ENCODE results near the gene R3HDML.
"Not testable (repeated sequence)": the region's sequence is repeated elsewhere in the genome, so short reads cannot be mapped to it uniquely, and the experiment has no call there.

The R3HDML gene

DNA sequence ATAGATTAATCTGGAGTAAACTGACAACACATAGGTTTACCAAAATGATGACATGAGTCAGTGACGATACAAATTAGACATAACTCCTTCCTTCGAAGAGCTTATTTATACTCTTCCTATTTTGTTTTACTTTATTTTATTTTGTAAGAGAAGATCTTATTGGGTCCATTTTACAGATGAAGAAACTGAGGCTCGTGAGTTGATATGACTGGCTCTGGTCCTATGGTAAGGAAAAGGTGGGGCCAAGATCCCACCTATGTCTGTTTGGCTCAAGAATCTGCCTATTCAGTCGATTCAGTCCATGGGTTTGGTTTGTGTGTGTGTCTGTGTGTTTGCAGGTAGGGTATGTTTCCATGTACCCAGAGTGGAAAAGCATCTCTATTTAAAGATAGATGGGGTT is 8.4 kb upstream of the R3HDML start:
- no peak for DNase-seq

DNA sequence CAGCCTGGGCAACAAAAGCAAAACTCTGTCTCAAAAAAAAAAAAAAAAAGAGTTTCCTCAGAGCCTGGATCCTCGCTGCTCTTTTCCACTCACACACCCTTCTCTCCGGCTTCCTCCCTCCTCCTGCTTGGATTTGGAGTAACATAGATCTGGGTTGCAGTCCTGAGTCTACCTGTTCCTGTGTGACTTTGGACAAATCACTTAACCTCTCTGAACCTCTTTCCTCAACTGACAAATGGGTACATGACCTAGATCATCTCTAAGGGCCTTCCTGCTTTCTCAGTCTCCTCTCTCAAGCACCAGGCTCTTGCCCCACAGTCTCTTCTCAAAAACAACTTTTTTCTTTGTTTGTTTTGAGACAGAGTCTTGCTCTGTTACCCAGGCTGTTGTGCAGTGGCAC is 5.6 kb upstream of the R3HDML start:
- no peak for DNase-seq

DNA sequence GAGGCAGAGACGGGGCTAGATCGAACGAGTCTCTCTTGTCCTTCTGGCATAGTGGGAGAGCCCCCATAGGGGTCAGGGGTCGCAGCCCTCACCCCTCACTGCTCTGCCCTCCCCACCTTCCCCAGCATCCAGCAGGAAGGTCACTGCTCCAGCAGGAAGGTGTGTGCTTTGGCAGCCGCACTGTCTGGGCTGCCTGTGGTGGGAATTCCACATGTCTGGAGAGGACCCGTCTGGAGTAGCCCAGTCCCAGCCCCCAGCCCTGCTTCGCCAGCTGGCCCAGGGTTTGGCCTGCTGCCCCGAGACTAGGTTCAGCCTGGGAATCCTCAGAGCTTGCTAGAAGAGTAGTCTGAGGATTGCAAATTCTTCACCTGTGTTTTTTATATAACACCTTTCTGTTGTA is 2.5 kb upstream of the R3HDML start:
- no peak for DNase-seq

DNA sequence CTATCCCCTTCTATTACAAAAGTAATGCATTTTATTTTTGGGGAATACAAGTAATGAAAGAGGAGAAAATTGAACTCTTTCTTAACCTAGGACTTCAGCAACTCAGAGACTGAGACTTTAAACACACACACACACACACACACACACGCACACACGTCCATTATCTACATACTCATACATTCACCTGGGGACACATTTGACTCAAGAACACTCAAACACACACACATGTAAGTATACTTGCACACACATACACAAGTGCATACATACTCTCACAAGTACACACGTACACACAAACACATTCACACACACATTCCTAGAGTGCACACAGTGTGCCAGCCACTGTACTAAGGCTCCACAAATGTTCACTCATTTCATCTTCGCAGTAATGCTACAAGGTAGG is 2.1 kb upstream of the R3HDML start:
- no peak for DNase-seq

DNA sequence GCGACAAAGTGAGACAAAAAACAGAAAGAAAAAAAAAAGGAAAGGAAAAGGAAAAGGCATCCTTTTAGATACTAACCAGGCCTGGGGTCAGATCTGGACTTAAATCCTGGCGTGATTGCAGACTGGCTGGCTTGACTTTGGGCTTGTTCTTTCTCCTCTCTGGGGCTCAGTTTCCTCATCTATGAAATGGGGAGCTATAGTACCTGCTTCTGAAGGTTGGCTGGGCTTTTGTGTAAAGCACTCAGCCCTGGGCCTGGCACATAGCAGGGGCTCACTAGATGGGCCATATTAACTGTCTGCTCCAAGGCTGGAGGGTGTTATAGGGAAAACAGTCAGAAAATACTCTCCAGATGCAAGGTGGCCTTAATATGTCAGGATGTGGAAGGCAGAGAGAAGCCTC is 1.2 kb upstream of the R3HDML start:
- no peak for DNase-seq

DNA sequence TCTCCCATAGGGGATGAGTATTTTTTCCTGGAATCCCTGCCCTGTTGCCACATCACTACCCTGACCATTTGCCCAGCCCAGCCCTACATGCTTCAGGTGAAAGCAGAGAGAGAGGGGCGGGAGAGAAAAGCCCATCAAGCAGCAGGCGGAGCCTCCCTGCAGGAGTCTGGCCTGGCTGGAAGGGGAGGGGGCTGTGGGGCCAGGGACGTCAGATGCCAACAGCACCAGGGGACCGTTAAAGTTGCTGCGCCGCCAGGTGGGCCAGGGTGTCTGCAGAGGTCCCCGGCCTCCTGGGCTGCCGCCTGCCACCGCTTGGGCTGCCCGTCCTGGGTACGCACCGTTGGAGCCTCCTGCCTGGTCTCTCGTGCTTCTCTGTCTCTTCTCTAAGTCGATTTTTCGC is 757 bp upstream of the R3HDML start:
- no peak for DNase-seq

DNA sequence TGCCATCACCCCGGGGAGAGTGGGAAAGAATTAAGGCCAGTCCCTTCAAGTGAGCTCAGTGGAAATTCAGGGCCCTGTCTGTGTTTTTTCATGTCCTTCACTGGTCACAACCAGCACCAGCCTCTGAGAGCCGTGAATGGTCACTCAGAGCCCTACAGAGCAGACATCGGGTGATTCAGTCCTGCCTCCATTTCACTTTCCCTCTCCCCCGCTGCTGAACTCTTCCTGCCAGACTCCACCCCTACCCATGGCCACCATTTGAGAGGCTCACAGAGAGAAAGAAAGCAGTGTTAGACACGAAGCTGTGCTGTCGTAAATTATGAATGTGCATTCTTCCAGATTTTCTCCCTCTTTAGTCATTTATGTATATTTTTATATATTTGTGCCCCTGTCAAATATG is 5.4 kb downstream of the R3HDML start:
- no peak for DNase-seq

DNA sequence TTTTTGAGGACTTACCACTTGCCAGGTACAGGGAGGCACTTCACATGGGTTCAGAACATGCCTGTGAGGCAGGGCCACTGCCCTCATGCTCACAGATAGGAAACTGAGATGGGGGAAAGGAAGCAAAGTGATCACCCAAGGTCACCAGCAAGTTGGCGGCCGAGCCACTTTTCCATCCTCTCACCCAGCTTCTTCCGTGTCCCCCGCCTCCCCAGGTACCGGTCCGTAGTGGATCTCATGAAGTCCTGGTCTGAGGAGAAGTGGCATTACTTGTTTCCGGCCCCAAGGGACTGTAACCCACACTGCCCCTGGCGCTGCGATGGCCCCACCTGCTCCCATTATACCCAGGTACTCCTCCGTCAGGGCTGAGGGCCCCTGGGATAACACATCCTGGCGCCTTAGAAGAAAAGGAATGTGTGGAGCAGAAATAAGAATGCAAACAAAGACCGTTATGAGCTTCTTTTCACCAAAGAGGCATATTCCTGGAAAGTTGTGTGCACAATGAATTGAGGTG is 6.4 kb downstream of the R3HDML start:
- no peak for DNase-seq

DNA sequence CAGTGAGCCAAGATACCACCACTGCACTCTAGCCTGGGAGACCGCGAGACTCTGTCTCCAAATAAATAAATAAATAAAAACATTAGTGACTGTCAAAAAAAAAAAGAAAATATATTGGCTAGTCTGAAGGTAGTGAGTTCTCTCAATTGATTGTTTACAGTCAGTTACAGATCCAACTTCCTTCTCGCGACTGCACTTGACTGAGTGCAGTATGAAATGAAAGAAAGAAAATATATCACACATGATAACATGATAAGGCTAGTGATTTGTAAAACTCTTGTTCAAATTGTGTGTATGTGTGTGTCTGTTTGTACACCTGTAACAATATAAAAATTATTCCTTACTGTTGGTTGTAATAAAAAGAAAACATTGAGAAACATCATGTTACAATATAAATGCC is 7.9 kb downstream of the R3HDML start:
- DNase-seq = no peak

DNA sequence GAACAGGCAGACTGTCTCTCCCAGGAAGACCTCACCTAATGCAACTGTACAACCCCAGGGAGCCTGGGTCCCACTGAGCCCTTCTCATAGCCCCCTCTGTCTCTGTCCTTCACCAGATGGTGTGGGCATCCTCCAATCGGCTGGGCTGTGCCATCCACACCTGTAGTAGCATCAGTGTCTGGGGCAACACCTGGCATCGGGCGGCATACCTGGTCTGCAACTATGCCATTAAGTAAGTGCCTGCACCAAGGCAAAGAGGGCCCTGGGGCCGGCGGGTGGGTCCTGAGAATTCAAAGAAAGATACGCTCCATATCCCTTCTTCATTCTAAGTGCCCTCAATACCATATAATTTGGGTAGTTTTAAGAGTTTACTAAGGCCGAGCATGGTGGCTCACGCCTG is 8.3 kb downstream of the R3HDML start:
- DNase-seq = no peak

DNA sequence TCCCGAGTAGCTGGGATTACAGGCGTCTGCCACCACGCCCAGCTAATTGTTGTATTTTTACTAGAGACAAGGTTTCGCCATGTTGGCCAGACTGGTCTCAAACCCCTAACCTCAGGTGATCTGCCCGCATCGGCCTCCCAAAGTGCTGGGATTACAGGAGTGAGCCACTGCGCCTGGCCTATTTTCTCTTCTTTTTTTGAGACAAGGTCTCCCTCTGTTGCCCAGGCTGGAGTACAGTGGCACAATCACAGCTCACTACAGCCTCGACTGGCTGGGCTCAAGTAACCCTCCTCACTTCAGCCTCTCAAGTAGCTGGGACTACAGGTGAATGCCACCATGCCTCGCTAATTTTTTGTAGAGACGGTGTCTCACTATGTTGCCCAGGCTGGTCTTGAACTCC is 9.1 kb downstream of the R3HDML start:
- DNase-seq = not testable (repeated sequence)

DNA sequence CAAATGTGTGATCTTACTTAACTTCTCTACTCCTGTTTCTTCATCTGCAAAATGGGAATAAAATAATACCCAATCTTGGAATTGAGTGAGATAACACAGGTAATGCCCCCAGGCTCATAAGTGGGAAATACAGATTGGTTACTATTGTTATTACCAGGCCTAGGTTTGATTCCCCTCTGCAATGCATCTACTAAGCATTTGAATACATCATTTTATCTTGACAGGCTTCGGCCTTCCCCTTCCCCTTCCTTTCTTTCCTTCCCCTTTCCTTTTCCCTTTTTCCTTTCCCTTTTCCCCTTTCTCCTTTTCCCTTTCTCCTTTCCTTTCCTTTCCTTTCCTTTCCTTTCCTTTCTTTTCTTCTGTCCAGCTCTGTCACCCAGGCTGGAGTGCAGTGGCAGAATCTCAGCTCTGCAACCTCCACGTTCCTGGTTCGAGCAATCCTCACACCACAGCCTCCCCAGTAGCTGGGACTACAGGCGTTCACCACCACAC is 11.4 kb downstream of the R3HDML start:
- DNase-seq = no peak

DNA sequence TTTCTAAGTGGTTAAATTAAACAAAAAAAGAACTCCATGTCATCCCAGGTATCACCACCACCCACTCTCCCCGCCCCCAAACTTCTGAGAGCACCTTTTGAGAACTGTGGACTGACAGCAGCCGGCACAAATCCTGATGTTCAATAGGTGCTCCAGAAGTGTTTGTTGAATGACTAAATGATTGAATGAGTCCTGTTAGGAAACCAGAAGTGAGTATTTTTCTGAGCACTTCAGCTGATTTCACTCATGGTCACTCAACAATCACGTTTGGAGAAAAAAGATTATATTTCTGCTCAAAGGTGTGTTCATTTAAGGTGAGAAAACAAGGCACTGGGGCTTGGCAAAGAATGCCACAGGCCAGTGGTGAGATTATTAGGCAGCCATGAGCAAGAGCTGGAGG is 12.5 kb downstream of the R3HDML start:
- DNase-seq = no peak

DNA sequence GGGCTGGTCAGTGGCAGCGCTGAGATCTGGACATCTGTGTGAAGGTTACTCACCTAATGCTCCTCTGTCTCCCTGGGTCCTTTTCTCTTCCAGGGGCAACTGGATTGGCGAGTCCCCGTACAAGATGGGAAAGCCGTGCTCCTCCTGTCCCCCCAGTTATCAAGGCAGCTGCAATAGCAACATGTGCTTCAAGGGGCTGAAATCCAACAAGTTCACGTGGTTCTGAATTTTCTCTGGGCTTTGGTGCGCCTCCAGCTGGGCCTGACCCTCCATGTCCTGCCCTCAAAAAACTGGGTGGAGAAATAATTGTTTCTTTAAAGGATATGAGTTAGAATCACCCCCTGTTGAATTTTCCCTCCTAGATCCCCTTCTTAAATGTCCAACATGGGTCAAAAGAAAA is 13.7 kb downstream of the R3HDML start:
- DNase-seq = no peak

DNA sequence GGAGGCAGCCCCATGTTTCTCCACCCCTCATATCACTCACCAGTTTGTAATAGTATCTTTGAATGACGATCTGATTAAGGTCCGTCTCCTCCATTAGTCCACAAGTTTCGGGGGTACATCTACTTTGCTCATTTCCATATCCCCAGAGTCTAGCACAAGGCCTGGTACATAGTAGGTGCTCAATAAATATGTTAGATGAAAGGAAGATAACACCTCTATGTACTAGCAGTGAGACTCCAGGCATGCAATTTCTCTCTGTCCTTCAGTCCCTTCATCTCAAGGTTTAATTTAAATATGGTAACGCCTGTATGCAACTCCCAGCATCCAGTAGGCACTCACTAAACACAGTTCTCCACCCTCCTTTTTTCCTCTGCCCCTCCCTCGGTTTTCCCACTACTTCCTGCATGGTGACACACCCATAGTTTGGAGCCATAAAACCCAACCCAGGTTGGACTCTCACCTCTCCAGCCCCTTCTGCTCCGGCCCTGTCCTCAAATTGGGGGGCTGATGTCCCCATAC is 18.2 kb downstream of the R3HDML start:
- DNase-seq = no peak

DNA sequence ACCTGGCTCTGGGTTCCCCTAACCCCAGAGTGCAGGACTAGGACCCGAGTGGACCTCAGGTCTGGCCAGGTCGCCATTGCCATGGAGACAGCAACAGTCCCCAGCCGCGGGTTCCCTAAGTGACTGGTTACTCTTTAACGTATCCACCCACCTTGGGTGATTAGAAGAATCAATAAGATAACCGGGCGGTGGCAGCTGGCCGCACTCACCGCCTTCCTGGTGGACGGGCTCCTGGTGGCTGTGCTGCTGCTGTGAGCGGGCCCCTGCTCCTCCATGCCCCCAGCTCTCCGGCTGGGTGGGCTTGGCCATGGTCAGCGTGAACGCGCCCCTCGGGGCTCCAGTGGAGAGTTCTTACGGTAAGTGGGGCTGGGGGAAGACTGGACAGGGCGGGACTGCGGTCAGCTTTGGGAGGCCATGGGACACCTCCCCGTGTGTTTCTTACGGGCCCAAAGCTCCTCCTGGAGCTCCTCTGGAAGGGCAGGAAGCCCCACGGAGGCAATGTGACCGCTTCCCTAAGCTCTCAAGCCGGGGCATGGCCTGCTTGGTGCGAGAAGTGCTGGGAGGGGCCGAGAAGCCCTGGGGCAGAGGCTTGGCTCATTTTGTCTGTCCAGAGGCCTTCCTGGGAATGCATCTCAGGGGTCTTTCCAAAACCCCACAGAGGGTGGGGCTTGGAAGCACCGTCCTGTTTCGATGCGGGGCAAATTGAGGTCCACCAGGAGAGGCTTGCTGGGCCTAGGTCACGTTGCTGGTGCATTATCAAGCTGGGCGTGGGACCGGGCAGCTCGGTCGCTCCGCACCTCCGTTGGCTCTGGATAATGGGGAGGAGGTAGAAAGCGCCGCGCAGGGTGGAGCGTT is 18.9 kb downstream of the R3HDML start, which contains the start of gene HNF4A:
TSS of gene HNF4A (plus strand) at position 202 of the 855 bp plus-strand sequence. CDS start at position 308, 106 bp downstream.
- DNase-seq = no peak

DNA sequence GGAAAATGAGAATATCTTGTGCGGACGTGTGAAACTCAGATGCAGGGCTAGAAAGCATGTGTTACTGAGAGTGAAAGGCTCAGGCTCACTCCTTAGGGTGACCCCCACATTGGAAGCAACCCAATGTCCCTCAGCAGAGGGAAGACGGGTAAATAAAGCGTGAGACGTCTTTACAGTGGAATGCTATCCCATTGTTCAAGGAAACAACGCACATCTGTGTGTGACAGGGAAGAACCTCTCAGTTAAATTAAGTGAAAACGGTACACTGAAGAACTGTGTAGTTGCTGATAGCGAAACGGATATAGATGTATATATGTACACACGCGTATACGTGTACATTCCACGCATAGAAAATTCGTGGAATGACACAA is 19.5 kb downstream of the R3HDML start:
- no peak for DNase-seq

DNA sequence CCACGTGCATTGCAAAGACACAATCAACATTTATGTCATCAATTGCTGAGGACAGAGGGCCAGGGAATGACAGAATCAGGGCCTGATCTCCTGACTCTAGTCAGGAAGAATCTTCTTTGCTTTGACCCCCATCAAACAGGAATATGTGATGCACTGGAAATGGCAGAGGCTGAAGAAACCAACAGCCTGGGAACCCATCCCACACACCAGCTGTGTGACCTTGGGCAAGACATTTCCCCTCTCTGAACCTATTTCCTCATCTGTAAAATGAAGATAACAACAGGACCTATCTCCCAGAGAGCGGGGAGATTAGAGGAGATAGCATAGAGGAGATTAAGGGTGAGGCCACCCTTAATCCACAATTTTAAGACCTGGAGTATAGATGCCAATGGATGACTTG is 20.2 kb downstream of the R3HDML start:
- DNase-seq = no peak

DNA sequence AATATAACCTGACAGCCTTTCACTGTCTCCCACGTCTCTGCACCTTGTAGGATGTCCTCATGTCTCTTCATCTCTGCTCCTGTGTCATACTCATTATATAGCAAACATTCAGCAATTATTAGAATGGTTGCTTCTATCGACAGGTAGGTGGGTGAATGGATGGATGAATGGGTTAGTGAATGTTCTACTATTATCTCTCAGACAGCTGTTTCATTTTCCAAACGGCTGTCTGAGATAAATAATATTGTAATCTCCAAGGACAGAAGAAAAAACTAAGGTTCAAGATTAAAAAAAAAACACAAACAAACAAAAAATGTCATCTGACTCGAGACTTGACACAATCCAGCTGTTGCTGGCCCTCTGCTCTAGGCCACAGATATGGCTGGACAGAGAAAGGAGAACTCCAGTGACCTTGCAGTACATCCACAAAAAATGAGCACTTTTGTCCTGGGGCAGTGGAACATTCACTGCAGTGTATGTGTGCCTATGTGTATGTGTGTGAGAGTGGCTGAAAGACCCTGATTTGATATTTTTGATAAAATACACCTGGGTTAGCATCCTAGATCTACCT is 20.8 kb downstream of the R3HDML start:
- no peak for DNase-seq

DNA sequence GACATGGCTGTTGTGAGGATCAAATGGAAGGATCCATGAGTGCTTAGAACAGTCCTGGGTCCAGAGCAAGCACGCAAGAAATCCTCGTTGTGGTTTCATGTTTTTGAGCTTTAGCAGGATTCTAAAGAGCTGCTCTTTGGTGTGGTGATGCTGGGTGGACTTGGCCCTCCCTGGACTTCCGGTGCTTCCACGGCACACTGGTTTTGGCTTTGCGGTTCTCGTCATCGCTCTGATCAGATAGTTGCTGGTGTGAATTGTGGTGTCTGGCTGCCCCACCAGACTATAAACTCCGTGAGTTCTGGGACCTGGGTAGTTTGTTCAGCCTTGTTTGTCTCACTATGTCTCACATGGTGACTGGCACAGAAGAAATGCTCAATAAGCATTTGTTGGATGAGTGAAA is 21.9 kb downstream of the R3HDML start:
- no peak for DNase-seq

DNA sequence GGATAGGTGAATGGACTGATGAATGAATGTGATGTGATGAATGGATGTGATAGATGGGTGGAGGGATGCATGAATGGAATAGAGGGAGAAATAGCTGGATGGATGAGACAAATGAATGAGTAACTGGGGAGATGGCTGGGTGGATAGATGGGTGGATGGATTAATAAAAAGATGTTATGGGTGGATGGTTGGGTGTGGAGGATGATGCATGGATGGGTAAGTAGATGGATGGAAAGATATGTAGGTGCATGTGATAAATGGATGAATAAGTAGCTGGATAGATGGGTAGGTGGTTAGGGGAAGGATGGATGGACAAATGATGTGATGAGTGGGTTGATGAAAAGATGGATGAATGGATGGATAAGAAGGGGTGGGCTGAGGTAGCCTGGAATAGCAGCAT is 23.4 kb downstream of the R3HDML start:
- no peak for DNase-seq

DNA sequence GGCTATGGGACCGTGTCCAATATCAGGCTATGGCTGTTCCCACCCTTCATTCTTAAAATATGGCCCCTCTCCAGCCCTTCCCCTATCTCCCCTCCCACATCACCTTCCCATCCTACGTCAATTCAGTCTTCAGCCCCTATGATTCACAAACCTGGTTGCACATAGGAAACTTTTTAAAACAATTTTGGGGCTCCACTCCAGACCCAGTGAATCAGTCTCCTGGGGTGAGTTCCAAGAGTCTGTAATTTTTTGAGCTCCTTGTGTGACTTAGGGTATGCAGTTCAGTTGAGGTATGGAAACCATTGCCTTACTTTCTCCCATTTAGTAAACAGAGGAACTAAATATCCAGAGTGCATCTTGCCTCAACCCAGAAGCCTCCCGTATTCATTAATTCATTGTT is 24.2 kb downstream of the R3HDML start:
- DNase-seq = no peak

DNA sequence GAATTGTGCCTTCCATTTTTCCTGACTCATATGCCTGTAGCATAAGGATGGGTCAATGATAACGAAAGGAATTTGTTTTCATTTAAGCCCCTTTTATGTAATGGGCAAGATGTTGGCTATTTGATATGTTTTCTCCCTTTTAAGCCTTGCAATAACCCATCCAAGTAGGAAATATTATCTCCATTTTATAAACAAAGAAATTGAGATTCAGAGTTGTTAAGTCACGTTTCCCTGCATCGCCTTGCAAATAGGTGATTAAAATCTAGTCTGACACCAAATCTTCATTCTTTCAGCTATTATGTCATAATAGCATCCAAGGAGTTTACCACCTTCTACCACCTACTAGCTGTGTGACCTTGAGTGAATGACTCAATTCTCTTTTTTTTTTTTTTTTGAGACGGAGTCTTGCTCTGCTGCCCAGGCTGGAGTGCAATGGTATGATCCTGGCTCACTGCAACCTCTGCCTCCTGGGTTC is 25.7 kb downstream of the R3HDML start:
- DNase-seq = no peak

DNA sequence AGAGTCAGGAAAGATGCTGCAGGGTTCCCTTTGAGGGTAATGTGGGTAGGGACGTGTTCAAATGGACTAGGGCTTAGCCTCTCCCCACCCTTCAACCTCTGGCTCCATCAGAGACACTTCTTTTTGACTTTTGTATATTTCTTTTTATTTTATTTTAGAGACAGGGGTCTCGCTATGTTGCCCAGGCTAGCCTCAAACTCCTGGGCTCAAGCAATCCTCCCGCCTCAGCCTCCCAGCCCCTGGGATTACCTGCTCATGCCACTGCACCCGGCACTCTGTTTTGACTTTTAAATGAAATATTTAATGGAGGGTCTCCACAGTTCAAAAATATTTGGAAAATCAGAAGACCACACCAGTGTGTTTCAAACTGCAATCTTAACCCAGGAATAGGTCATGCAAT is 27.2 kb downstream of the R3HDML start:
- DNase-seq = no peak

Data from T-helper 2 cell (primary cell).